GM18870 (cell line): Measurements from ENCODE around the gene ANGEL2.
"Not testable (repeated sequence)": the region's sequence is repeated elsewhere in the genome, so short reads cannot be mapped to it uniquely, and the experiment has no call there.

ENCODE experiments used
- ATAC-seq: cut with Tn5 transposase; IDR thresholded peaks from one replicate; pipeline ENCODE4 v1.9.1; 2021; ENCODE audit warnings: moderate library complexity; ENCODE audit not compliant: unreplicated experiment

Gene ANGEL2

GRCh38 chr1:212977781-212978645 lies 37.7 kb downstream of the ANGEL2 start:
- peak; percentile 44 for ATAC-seq

- ATAC-seq = no peak
These were observed 39.1 kb downstream of the ANGEL2 start for GRCh38 chr1:212976586-212976985.

DNA sequence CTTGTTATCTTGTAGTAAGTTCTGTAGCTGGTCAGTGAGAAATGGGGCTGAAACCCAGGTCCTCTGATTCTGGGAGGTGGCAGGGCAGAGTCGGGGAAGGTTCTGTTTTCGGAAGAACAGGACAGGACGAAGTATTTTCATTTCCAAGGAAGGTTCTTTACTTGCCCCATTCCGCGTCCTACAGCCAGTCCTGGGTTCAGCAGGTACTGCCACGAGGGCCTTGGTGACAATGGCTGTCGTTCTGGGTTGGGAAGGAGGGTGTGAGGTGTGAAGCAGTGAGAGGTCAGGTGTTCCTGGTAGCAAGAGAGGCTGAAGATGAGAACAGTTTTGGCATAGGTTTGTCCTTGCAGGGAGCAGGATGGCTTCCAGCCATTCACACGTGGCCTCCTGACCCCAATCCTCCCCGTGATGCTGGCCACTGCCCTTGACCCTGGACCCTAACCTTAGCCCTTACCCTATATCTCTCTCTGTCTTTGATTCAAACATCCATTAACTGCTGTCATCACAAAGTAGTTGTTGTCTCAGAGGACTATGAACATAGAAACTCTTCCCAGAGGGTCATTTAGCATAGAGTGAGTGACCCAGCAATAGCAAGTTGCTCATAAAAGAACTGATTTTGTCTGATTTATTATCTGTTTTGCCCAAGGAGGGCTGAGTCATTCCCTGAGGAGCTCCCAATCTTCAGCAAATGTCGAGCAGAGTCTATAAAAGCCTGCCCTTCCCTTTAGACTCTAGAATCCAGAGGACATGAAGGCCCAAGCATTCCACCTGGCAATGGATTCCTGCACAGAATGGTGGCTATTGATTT lies 40.4 kb downstream of the ANGEL2 start:
- no peak for ATAC-seq

GRCh38 chr1:212974711-212975110 lies 41.0 kb downstream of the ANGEL2 start:
- ATAC-seq = no peak

- ATAC-seq = no peak
These were observed 41.8 kb downstream of the ANGEL2 start for GRCh38 chr1:212973899-212974298.

- ATAC-seq = no peak
These were observed 42.2 kb downstream of the ANGEL2 start for GRCh38 chr1:212973426-212973825.

GRCh38 chr1:212971312-212971711 lies 44.4 kb downstream of the ANGEL2 start:
- ATAC-seq = no peak

DNA sequence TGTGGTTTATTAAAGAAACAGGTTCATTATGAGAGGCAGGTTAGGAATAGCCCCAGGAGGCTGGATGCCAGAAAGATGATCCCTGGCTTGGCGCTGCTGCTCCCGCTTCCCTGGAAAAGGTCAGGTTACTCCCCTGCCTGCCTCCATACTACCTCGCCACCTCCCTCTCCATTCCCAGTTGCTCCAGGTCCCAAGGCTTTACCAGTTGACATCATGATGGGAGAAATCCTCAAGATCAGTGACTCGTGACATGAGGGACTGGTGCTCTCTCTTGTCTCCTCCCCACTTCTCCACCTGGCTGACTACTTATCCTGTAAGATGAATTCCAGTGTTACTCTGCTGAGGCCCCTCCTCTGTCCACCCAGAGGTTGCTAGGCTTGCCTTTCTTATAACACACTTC lies 45.6 kb downstream of the ANGEL2 start:
- ATAC-seq = no peak

GRCh38 chr1:212968368-212968863 lies 47.3 kb downstream of the ANGEL2 start:
- ATAC-seq = no peak

DNA sequence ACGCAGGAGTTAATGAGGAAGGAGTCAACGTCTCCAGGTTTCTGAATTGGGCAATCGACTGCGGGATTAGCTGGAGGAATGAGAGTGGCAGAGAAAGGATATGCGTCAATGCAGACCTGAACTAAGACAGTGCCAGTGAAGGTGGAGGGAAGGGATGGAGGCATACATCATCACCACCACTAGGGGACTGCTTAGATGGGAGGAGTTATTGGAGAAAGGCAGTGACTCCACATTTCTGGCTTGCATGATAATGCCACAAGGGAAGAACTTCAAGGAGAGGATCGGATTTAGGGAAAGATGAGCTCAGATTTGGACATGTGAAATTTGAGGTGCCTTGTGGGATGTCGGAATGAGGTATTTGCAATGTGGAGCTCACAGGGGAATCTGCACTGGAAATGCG lies 47.9 kb downstream of the ANGEL2 start:
- ATAC-seq = peak; percentile 43

DNA sequence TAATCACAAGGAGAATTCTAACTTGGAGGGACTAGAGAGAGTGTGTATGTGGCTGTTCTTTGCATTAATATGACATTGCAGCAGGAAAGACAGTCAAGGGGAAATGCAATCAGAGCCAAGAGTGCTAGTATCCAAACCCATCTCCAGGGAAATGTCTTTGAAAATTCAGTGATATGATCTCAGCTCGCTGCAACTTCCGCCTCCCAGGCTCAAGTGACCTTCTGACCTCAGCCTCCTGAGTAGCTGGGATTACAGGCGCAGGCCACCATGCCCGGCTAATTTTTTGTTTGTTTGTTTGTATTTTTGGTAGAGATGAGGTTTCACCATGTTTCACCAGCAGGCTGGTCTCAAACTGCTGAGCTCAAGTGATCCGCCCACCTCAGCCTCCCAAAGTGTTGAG lies 49.1 kb downstream of the ANGEL2 start:
- ATAC-seq = no peak

- ATAC-seq = not testable (repeated sequence)
These were observed 50.7 kb downstream of the ANGEL2 start for GRCh38 chr1:212964993-212965392.

GRCh38 chr1:212964102-212964501 lies 51.6 kb downstream of the ANGEL2 start:
- ATAC-seq = no peak

DNA sequence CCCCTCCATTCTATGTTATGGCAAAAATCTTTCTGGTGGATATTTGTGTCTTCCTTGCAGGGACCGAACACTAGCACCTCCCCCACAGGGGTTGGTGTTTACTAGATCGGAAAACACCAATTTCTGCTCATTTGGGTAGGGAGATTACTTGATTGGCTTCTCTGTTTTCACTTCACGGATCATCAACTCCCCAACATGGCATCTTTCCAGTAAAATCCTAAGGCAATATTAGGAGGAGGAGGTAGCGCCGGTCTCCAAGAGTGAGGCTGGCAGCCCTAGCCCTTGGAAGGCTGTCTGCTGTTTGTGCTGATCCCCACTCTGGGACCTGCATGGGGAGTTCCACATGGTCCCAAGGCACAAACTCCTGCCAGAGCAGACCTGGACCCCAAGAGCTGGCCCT lies 53.2 kb downstream of the ANGEL2 start:
- no peak for ATAC-seq

GRCh38 chr1:212960932-212961331 lies 54.7 kb downstream of the ANGEL2 start:
- no peak for ATAC-seq

GRCh38 chr1:212959266-212960220 lies 56.1 kb downstream of the ANGEL2 start:
- peak; percentile 66 for ATAC-seq

- no peak for ATAC-seq
These were observed 57.5 kb downstream of the ANGEL2 start for GRCh38 chr1:212958175-212958574.

DNA sequence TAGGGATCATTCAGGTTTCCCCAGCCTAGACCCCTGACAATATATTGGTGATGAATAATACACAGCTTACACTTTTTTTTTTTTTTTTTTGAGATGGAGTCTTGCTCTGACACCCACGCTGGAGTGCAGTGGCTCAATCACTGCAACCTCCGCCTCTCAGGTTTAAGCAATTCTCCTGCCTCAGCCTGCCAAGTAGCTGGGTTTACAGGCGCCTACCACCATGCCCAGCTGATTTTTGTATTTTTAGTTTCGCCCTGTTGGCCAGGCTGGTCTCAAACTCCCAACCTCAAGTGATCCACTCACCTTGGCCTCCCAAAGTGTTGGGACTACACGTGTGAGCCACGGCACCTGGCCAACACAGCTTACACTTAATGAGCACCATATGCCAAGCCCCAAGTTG lies 58.1 kb downstream of the ANGEL2 start:
- ATAC-seq = no peak

DNA sequence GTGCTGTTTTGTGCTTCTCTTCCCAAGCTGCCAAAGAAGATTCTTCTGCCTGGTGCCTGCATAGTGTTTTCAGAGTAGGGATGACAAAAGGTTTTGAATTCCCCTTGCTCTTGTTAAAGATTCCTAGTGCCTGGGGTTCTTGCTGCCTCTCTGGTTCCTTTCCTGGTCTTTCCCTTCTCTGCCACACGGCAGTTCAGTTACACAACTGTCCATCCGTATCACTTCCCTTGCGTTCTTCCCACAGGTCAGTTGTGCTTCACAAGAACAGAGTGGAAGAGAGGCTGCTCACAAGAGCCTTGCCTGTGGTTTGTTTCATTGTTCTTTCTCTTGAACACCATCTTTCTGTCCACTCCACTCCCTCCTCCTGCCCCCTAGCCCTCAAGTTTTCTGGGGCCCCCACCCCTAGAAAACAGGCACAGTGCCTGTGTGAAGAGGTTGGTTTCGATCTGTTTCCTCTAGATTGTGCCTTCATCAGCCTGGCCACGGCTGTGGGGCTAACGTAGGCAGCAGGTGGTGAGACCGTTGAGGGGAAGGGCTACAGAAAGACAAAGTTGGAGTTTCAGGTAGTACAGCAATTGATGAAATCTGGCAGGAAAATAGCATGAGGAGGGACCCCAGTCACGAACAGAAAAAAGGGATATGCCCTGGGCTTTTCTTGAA lies 59.6 kb downstream of the ANGEL2 start:
- ATAC-seq = no peak

DNA sequence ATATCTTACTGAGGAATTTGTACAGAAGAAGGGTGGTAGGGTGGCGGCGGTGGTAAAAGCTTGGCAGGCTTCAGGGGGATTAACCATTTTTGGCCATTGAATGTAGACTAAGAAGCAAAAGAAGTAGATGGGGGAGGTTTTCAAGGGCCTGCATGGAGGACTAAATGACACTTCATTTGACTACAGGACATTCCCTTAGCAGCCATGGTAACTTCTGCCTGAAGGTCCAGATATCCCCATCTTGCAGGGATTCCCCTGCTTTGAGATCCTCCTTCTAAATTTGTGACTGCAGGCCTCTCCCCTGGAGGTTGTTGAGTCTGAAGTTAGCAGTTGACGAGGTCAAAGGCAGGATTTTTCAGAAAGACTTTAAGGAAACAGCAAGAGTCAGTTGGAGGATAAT lies 60.6 kb downstream of the ANGEL2 start:
- no peak for ATAC-seq
